ENCODE results near the gene SH3BGR.

The SH3BGR gene

DNA sequence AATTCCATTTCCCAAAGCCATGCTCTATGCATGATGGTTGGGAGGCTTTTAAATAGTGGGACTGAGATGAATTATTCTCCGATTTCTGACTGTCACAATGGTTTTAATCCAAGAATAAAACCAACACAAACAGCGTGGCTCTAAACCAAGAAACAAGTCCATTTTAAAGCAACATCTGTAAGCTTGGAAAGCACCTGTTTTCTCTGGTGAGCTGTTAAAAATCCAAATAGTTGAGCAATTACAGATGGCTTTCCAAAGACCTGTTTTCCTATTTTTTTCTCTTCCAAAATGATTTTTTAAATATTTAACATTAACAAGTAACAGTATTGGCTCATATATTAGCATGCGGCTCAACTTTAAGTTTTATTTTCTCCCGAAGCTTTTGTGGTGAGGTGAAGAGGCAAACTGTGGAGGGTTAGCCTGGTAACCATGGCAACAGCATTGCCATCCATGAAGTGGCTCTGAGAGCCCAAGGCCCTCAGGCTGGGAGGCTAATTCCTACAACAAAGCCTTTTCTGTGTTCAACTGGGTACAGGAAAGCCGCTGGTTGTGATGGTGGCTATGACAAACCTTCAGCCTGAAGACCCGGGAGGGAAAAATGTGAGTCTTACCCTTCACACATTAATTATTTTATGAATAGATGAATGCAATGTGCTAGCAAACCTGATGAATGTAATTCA is 104.3 kb downstream of the SH3BGR start:
- no peak for DNase-seq

GRCh38 chr21:39559511-39559910 is 107.7 kb downstream of the SH3BGR start:
- no peak for DNase-seq

- no peak for DNase-seq
Measured at GRCh38 chr21:39561140-39561539, 109.4 kb downstream of the SH3BGR start.

DNA sequence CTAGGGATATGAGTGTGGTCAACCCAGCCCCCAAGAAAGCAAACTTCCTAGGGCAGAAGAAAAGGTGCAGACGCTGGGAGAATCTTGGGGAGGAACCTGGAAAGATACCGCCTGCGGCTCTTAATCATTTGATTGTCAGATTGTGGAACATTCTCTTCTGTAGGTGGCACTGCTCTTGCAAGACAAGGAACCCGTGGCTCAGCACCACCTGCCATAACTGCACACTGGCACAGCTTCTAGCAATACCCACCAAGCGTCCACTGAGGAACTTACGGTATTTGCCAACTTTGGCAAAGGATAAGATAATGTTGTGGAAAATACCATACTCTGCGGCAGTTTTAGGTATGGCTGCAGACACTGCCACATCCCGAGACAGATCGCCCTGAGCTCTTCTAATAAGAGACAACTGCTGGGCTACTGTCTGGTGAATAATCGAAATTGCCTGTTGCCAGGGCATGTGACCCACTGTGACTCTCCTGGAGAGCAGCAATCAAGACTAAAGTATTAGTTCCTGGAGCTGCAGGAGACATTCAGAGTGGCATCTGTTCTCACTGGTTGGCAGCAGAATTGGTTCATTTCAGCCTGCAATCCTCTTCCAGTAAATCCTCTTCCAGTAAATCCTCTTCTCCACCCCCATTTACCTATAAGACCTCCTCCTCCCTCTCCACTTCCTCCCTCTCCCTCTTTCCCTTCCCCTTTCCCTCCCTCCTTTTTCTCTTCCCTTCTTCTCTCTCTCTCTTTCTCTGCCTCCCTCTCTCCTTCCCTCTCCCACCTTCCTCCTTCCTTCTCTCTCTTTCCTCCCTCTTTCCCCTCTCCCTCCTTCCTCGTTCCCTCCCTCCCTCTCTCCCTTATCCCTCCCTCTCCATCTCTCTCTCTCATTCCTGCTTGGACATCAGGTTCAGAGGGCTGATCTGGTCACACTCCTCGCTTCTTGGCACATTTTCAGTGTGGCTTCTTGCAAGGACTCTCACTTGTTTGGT is 111.3 kb downstream of the SH3BGR start:
- no peak for DNase-seq

DNA sequence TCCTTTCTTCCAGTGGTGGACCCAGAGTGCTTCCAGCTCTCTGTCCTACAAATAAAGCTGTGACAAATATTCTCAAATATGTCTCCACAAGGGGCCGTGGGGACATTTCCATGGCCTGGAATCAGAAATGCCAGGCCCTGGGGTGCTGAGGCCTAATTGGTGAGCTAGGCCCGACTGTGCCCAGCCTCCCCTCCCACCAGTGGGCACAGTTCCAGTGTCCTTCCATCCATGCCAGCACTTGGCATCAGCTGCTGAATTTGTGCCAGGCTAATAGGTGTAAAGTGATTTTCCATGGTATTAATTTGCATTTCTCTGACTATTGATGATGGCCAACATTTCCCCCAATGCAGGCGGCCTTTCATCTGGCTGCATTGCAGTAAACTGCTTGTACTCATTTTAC is 112.4 kb downstream of the SH3BGR start:
- peak; percentile 36 for DNase-seq

Data from femur (tissue), 1 donor.